ENCODE data around the gene ZNF580.

The ZNF580 gene

DNA sequence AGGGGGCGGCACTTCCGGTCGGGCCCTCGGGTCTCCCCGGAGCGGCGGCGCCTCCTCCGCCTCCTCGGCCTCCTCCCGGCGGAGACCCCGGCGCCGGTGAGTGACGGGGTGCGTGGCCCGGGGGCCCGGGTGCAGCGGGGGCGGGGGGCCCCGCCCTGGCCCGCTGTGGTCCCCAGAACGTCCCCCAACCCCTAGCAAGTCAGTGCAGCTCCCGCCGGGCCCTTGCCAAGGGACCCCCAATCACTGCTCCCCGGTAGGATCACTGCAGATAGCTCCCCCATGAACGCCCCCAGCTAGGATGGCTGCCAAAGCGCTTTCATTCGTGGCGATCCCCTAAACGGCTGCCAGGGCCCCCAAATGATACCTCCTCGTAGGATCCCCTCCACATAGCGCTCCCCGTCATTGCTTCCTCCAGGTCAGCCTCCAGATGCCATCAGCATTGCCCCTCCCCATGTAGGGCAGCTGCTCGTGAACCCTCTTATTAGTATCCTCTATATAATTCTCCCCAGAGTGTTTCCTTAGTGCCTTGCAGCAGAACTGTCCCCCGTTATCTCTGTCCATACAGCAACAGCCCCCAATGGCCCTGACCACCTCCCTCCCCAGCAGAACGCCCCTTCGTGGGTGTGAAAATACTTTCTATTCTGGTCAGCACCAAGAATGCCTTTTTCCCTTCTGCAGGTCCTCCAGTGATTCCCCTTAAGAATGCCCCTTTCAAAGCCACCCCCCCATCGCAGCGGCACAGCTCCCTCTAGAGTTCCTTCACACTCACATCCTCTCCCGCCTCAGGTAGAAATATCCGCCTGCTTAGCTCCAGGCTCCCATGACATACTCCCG is 34.9 kb upstream of the ZNF580 start, which contains the start of gene ZNF865:
ZNF865 (plus strand) TSS at position 11 of the 834 bp plus-strand sequence. CDS start 7,972 bp downstream, outside the sequence.
- ChIA-PET POLR2A (interaction anchor here (0.6 to 2.1 kb wide), 3 partner anchors 9 to 607 kb away, joined by 3 to 7 read pairs (median 5); no protein-coding TSS in a partner anchor), CTCF (interaction anchor here (0.6 to 2.7 kb wide), 25 partner anchors 10 to 465 kb away, joined by 3 to 30 read pairs (median 5); partner anchors contain the start of genes U2AF2 and ZNF784)
- DNase-seq (ENCODE audit: extremely low spot score): peak; percentile 77
- TF ChIP-seq, protein P1, sequence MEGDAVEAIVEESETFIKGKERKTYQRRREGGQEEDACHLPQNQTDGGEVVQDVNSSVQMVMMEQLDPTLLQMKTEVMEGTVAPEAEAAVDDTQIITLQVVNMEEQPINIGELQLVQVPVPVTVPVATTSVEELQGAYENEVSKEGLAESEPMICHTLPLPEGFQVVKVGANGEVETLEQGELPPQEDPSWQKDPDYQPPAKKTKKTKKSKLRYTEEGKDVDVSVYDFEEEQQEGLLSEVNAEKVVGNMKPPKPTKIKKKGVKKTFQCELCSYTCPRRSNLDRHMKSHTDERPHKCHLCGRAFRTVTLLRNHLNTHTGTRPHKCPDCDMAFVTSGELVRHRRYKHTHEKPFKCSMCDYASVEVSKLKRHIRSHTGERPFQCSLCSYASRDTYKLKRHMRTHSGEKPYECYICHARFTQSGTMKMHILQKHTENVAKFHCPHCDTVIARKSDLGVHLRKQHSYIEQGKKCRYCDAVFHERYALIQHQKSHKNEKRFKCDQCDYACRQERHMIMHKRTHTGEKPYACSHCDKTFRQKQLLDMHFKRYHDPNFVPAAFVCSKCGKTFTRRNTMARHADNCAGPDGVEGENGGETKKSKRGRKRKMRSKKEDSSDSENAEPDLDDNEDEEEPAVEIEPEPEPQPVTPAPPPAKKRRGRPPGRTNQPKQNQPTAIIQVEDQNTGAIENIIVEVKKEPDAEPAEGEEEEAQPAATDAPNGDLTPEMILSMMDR (IDR thresholded peaks at IDR 0.05; ENCODE audit: control extremely low read depth, extremely low read depth, low read depth, missing control alignments): peak; percentile 83

DNA sequence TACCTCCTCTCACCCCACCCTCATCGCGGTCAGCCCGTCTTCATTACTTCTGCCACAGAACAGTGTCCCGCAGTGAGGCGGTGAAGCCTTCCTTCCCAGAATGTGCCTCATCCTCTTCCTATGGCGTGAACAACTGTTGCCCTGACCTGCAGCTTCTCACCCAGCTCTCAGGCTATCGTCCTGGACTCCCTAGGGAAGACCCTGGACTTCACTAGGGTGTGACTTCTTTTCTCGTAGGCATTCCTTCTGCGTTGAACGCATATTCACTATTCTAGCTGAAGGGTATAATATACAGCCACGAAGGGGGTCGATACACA is 34.4 kb upstream of the ZNF580 start:
- CTCF ChIA-PET: interaction anchor here (0.6 to 2.7 kb wide), 25 partner anchors 11 to 465 kb away, joined by 3 to 30 read pairs (median 5); partner anchors contain the start of genes U2AF2 and ZNF784
- DNase-seq (ENCODE audit: extremely low spot score): no peak
- POLR2A ChIA-PET: interaction anchor here (0.6 to 1.1 kb wide), 2 partner anchors 9 to 607 kb away, joined by 3 to 5 read pairs; no protein-coding TSS in a partner anchor
- TF ChIP-seq, protein P1 (IDR thresholded peaks at IDR 0.05; ENCODE audit: control extremely low read depth, extremely low read depth, low read depth, missing control alignments): no peak

DNA sequence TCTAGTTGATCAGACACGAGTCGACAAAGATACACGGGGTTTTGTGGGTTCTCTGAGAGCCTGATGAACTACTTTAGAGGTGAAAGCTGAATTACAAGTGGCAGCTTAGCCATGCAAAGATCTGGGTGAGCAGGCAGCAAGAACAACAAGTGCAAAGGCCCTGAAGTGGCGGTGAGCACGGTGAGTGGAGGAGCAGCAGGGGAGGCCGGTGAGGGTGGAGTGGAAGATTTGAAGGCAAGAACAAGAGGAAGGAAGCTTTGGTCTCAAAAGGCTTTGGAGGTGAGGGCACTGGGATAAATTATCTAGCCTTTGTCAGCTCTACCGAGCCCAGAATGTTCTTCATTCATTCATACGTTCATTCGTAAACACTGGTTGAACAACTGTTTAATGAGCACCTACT is 34.0 kb upstream of the ZNF580 start:
- ChIA-PET CTCF (interaction anchor here (0.6 to 2.7 kb wide), 25 partner anchors 11 to 466 kb away, joined by 3 to 30 read pairs (median 5); partner anchors contain the start of genes U2AF2 and ZNF784), POLR2A (no interaction called here)
- no peak for DNase-seq (ENCODE audit: extremely low spot score)
- TF ChIP-seq, protein P1 (IDR thresholded peaks at IDR 0.05; ENCODE audit: control extremely low read depth, extremely low read depth, low read depth, missing control alignments): no peak

DNA sequence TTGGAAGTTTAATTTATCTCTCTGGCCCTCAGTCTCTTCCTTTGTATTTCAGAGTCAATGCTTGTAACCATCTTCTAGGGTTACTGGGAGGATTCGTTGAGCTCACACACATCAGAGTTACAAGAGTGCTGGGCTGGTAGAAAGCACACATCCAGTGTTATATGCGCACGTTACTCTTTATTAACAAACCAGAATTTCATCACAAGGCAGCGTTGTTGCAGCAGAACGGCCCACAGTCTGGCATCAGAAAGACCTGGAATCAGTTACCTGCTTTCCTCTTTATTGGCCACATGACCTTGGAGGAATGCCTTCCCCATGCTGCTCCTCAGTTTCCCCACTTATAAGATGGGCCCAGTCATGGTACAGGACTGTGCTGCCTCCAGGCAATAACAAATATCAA is 31.5 kb upstream of the ZNF580 start:
- TF ChIP-seq, protein P1 (IDR thresholded peaks at IDR 0.05; ENCODE audit: control extremely low read depth, extremely low read depth, low read depth, missing control alignments): no peak
- POLR2A ChIA-PET: no interaction called here
- DNase-seq (ENCODE audit: extremely low spot score): no peak
- CTCF ChIA-PET: interaction anchor here (1.0 to 1.2 kb wide), 3 partner anchors 9 to 24 kb away, joined by 3 to 7 read pairs (median 5); no protein-coding TSS in a partner anchor

DNA sequence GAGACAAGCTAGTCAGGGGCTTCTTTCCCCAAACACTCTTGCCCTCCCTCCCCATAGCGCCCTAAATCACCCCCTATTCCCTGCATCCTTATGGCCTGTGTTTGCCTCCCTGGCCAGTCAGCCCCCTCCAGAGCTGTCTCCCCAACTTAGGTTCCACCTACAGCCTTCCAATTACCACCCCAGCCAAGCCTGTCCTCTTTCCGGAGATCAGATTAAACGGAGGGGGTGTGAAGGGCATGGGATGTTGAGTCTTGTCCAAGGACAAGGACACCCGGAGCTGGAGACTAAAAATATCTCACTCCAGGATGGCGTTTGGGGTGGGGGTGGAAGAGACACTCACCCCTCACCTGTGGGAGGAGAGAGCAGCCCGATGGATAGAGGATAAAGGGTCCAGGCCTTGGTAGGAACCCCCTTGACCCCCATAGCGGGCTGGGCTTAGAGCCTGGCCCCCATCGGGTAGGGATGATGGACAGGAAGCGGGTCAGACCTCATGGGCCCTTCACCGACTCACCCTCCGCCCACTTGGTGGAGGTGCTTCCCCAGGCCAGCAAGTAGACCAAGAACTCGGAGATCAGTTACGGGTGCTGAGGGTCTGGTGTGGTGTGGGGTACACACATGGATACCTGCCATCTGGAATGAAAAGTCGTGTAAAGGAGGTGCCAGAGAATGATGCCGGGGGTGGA is 29.4 kb upstream of the ZNF580 start:
- ChIA-PET POLR2A (no interaction called here), CTCF (interaction anchor here (1.1 to 2.2 kb wide), 3 partner anchors 11 to 21 kb away, joined by 3 to 11 read pairs (median 4); partner anchors contain the start of gene ZNF784)
- DNase-seq (ENCODE audit: extremely low spot score): no peak
- TF ChIP-seq, protein P1 (IDR thresholded peaks at IDR 0.05; ENCODE audit: control extremely low read depth, extremely low read depth, low read depth, missing control alignments): no peak

DNA sequence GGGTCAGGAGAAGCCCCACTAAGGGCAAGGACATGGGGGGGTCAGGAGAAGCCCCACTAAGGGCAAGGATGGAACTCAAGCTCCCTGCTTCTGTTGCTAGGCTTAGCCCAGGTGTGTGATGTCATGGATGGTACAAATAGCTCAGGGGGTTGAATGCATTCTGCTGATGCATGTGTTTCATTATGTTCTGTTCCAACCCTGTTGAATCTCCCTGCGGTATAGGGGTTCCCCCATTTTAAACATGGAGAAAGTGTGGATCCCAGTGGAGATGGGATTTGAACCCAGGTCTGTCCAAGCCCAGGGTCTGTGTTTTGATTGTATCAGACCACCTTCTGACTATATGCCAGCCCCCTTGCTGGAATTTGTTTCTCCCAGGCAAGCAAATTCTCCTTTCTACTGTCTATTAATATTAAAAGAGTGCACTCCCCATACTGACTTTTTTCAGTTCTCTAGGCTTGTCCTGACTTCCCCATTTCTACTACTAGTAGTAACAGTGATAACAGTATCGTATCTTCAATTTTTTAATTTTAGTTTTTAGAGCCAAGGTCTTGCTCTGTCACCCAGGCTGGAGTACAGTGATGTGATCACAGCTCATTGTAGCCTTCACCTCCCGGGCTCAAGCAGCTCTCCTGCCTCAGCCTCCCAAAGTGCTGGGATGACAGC is 28.7 kb upstream of the ZNF580 start:
- DNase-seq (ENCODE audit: extremely low spot score): no peak
- TF ChIP-seq, protein P1 (IDR thresholded peaks at IDR 0.05; ENCODE audit: control extremely low read depth, extremely low read depth, low read depth, missing control alignments): no peak
- ChIA-PET CTCF (interaction anchor here (0.6 to 2.2 kb wide), 3 partner anchors 12 to 108 kb away, joined by 3 to 11 read pairs (median 4); partner anchors contain the start of gene ZNF784), POLR2A (no interaction called here)
